Measurements from ENCODE around the gene NFASC.

Gene NFASC

GRCh38 chr1:204830747-204831146 lies 39.9 kb upstream of the NFASC start:
- in situ Hi-C loops (cut with MboI; ENCODE audit: low pct_unique_long_range_greater_than_20kb, low sequenced_read_pairs, unreplicated experiment): no loop called here
- TF ChIP-seq CTCF (IDR thresholded peaks at IDR 0.05; ENCODE audit: extremely low read depth, insufficient read depth, missing control alignments): no peak
- DNase-seq (ENCODE audit: low spot score): no peak

GRCh38 chr1:204831186-204831585 lies 39.5 kb upstream of the NFASC start:
- no peak for DNase-seq (ENCODE audit: low spot score)
- in situ Hi-C loops (cut with MboI; ENCODE audit: low pct_unique_long_range_greater_than_20kb, low sequenced_read_pairs, unreplicated experiment): no loop called here
- TF ChIP-seq CTCF (IDR thresholded peaks at IDR 0.05; ENCODE audit: extremely low read depth, insufficient read depth, missing control alignments): no peak

GRCh38 chr1:204834336-204834735 lies 36.3 kb upstream of the NFASC start:
- DNase-seq (ENCODE audit: low spot score): no peak
- no peak for TF ChIP-seq CTCF (IDR thresholded peaks at IDR 0.05; ENCODE audit: extremely low read depth, insufficient read depth, missing control alignments)
- in situ Hi-C loops (cut with MboI; ENCODE audit: low pct_unique_long_range_greater_than_20kb, low sequenced_read_pairs, unreplicated experiment): no loop called here

GRCh38 chr1:204834752-204835151 lies 35.9 kb upstream of the NFASC start:
- in situ Hi-C loops (cut with MboI; ENCODE audit: low pct_unique_long_range_greater_than_20kb, low sequenced_read_pairs, unreplicated experiment): no loop called here
- DNase-seq (ENCODE audit: low spot score): no peak
- no peak for TF ChIP-seq CTCF (IDR thresholded peaks at IDR 0.05; ENCODE audit: extremely low read depth, insufficient read depth, missing control alignments)

GRCh38 chr1:204835737-204836136 lies 34.9 kb upstream of the NFASC start:
- no peak for TF ChIP-seq CTCF (IDR thresholded peaks at IDR 0.05; ENCODE audit: extremely low read depth, insufficient read depth, missing control alignments)
- DNase-seq (ENCODE audit: low spot score): no peak
- in situ Hi-C loops (cut with MboI; ENCODE audit: low pct_unique_long_range_greater_than_20kb, low sequenced_read_pairs, unreplicated experiment): no loop called here

- no peak for DNase-seq (ENCODE audit: low spot score)
- TF ChIP-seq CTCF (IDR thresholded peaks at IDR 0.05; ENCODE audit: extremely low read depth, insufficient read depth, missing control alignments): no peak
- in situ Hi-C loops (cut with MboI; ENCODE audit: low pct_unique_long_range_greater_than_20kb, low sequenced_read_pairs, unreplicated experiment): no loop called here
These were observed 33.8 kb upstream of the NFASC start for GRCh38 chr1:204836856-204837255.

Data from GM13977 (cell line).